NCI-H2227 (cell line): ENCODE data around the gene CHRM5.

ENCODE experiments used
- DNase-seq: peaks from one replicate; lab custom pipeline; 2025; ENCODE audit not compliant: unreplicated experiment; lab: John Stamatoyannopoulos, UW

CHRM5 gene

GRCh38 chr15:34084086-34084485 lies 115.8 kb downstream of the CHRM5 start:
- DNase-seq: no peak

GRCh38 chr15:34085746-34086145 lies 117.4 kb downstream of the CHRM5 start:
- DNase-seq: no peak

- DNase-seq: no peak
Observed at GRCh38 chr15:34099914-34100313, 131.6 kb downstream of the CHRM5 start.

DNA sequence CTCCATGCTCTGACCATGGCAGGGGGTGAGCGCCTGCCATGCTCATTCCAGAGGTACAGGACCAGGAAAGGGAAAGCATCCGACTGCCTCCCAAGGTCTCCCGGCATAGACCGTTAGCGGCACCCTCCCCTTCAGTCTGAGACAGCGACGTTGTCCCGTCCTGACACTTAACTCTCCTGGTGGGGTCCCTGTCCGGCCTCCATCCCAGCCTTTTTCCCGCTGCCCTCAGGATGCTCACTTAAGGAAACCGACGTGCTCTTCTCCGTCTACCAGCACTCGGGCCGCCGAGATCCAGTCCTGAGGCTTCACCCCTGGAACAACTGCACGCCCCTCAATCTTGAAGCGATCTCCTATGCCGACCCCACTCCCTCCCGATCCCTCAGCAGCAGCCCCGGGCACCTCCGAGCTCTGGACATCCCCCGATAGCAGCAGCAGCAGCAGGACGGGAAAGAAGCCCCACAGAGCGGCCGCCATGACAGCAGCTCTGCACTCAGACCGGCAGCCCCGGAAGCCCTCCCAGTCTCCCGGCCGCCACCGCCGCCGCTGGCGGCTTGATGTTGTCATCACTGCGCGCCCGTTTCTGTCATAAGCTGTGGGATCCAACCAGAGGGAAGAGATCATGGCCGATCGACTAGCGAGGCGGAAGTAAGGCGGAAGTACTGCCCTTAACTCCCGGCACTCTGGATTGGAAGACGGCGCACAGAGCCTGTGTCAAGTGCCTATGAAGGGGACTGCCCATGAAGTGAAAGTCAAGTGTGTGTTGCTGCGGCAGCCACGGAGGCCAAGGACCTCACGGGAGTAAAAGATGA lies 133.3 kb downstream of the CHRM5 start, which contains the start of the genes EMC7 and PGBD4:
Gene EMC7, minus strand, starts transcription at position 497 of the 809 bp plus-strand sequence. Its CDS starts 23 bp downstream, at position 474.
Gene PGBD4, plus strand, starts transcription at position 718 of the 809 bp plus-strand sequence. CDS start 449 bp downstream, outside the sequence.
- DNase-seq: peak; percentile 97

- no peak for DNase-seq
Observed at GRCh38 chr15:34102175-34102925, 134.1 kb downstream of the CHRM5 start.

- DNase-seq: no peak
Observed at GRCh38 chr15:34106423-34106822, 138.1 kb downstream of the CHRM5 start.

DNA sequence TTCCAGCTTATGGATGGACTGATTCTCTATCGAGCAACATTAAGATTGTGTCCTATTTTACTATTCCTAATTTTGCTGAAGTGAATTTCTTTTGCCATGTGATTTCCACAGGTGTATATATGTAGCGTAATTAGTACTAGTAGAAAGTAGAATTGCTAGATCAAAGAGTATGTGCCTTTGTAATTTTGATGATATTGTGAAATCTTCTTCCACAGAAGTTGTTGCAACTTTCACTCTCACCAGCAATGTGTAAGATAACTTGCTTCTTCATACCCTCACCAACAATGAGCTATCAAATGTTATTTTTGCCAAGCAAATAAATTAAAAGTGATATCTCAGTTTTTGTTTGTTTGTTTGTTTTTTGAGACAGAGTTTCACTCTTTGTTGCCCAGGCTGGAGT lies 139.0 kb downstream of the CHRM5 start:
- no peak for DNase-seq

DNA sequence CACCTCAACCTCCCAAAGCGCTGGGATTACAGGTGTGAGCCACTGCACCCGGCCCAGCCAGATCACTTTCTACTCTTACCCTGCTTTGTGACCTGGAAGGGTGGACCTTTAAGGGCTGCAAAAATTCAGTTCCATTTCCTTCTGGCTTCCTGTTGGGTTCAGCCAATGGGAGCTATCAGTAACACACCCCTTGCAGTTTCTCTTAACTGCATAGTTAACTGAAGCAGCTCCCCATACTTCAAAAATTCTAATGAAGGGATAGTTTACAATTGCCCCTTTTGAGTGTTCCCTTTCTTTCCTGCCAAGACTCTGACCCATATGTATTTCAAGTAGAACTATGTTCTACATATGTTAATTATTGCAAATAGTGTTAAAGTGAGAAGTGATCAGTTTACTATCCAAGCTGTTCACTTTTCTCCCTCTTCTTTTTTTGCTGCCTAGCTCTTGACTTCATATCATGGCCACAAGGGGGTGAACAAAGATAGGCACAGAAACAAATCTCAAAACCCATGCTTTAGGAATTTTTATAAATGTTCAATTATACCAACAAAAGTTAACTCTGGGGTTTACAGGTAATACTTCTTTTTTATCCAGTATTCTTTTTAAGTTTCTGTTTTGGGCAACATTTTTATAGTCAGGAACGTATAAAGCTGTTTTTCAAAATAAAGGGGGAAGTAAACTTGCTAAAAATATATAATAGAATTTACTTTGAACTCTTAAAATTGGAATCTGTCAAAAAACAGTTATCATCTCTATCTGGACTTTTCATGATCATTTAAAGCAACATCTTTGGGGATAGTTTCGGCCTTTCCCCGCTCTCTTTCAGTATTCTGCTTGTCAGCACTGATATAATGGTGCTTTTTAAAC lies 141.7 kb downstream of the CHRM5 start:
- DNase-seq: peak; percentile 21

GRCh38 chr15:34111488-34111887 lies 143.2 kb downstream of the CHRM5 start:
- DNase-seq: no peak

- DNase-seq: no peak
Observed at GRCh38 chr15:34114215-34114614, 145.9 kb downstream of the CHRM5 start.

DNA sequence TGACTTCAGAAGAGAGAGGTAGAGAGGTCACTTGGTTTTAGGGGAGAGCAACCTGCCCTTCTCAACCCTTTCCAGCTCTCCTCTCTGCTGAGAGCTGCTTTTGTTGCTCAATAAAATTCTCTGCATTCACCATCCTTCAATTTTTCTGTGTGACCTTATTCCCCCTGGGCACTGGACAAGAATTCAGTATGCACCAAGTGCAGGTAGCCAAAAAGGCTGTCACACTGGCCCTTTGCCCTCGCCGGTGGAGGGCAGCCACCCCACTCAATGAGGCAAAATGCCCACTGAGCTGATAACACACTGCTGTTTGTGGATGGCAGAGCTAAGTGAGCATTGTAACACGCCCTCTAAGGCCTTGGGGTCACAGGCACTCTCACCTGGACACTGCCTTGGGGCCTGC lies 146.4 kb downstream of the CHRM5 start:
- DNase-seq: no peak

GRCh38 chr15:34116620-34117019 lies 148.3 kb downstream of the CHRM5 start:
- no peak for DNase-seq
